GM13977 (cell line): Measurements from ENCODE around the gene EHD1.
A peak's percentile ranks its signal among the peaks of the same experiment; 100 is the strongest.

ENCODE experiments used
- DNase-seq: peaks from one replicate; pipeline ENCODE4 v3.0.0; 2012; ENCODE audit warnings: low spot score
- in situ Hi-C: fragments of 300-500 bp; cut with MboI; formaldehyde crosslinking; loops from one replicate; pipeline ENCODE4 v1.12.0; 2022; ENCODE audit warnings: low sequenced_read_pairs, low pct_unique_long_range_greater_than_20kb, mixed read lengths, inconsistent platforms; ENCODE audit not compliant: unreplicated experiment
- TF ChIP-seq, protein P1 (sequence below): IDR thresholded peaks from 2 replicates; pipeline ENCODE4 v1.5.1; 2012; ENCODE audit warnings: mild to moderate bottlenecking, control low read depth; ENCODE audit not compliant: insufficient read depth; ENCODE audit errors: extremely low read depth, missing control alignments

EHD1 gene

DNA sequence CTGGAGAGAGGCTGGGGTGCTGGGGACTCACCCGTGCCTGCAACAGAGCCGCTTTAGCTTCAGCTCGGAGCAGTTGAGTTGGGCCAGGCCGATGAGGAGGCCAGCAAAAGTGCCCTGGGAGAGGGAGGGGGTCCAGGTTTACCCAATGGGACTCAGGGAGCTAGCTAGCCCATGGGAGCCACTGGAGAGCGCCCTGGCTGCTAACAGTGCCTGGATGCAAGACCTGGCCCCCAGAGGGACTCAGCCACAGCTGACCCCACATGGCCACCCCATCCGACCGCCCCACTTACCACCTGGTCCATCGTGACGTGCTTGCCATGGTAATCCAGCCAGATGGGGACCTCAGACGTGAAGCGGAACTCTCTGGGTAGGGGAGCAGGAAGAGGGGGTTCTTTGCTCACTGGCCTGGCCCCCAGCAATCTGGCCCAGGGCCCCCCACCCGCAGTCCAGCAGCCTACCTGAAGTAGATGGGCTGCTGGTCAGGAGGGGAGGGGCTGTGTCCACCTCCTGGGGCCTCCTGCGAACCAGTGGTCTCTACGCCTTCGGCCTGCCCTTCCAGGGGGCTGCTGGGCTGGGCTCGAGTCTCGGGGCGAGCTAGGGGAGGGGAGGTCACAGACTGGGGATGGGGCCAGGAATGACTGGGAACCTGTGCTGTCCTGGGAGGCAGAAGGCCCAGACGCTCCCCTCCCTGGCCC is 19.1 kb upstream of the EHD1 start:
- TF ChIP-seq, protein P1, sequence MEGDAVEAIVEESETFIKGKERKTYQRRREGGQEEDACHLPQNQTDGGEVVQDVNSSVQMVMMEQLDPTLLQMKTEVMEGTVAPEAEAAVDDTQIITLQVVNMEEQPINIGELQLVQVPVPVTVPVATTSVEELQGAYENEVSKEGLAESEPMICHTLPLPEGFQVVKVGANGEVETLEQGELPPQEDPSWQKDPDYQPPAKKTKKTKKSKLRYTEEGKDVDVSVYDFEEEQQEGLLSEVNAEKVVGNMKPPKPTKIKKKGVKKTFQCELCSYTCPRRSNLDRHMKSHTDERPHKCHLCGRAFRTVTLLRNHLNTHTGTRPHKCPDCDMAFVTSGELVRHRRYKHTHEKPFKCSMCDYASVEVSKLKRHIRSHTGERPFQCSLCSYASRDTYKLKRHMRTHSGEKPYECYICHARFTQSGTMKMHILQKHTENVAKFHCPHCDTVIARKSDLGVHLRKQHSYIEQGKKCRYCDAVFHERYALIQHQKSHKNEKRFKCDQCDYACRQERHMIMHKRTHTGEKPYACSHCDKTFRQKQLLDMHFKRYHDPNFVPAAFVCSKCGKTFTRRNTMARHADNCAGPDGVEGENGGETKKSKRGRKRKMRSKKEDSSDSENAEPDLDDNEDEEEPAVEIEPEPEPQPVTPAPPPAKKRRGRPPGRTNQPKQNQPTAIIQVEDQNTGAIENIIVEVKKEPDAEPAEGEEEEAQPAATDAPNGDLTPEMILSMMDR, result no peak
- in situ Hi-C loops, result no loop called here
- DNase-seq, result no peak

GRCh38 chr11:64896448-64897022 is 18.1 kb upstream of the EHD1 start:
- no peak for DNase-seq
- TF ChIP-seq, protein P1, result no peak
- in situ Hi-C loops, result no loop called here

DNA sequence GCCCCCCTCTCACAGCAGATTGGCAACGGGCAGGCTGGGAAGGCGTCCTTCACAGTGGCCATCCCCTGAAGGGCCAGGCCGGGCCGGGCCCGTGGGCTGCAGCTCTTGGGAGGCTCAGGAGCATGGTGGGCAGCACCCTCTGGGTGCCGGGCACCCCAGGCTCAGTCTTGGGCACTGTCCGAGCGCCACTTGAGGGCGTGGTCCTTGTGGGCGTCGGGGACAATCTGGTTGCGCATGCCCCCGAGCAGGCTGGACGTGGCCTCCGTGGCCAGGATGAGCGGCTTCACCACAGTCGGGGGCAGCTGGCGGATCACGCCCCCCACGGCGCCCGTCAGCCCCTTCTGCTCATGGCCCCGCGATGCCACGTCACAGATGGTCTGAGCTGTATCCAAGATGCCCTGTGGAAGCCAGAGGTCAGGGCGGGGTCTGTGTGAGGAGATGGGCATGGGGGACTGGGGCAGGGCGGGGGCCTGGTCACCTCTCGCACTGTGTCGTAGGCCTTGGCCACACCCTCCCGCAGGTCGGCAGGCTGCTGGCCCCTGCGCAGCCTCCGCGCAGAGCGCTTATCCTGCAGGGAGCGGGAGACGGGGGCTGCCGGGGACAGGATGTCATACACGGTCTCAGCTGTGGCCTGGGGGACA is 16.5 kb upstream of the EHD1 start:
- DNase-seq, result no peak
- TF ChIP-seq, protein P1, result no peak
- in situ Hi-C loops, result loop anchor here (5.0 kb wide), 1 partner anchor 48 kb away; no protein-coding TSS in a partner anchor

- DNase-seq, result peak; percentile 92
- in situ Hi-C loops, result loop anchor here (5.0 kb wide), 1 partner anchor 47 kb away; no protein-coding TSS in a partner anchor
- TF ChIP-seq, protein P1, result peak; percentile 97
Observed at GRCh38 chr11:64894070-64894811, 15.8 kb upstream of the EHD1 start.

DNA sequence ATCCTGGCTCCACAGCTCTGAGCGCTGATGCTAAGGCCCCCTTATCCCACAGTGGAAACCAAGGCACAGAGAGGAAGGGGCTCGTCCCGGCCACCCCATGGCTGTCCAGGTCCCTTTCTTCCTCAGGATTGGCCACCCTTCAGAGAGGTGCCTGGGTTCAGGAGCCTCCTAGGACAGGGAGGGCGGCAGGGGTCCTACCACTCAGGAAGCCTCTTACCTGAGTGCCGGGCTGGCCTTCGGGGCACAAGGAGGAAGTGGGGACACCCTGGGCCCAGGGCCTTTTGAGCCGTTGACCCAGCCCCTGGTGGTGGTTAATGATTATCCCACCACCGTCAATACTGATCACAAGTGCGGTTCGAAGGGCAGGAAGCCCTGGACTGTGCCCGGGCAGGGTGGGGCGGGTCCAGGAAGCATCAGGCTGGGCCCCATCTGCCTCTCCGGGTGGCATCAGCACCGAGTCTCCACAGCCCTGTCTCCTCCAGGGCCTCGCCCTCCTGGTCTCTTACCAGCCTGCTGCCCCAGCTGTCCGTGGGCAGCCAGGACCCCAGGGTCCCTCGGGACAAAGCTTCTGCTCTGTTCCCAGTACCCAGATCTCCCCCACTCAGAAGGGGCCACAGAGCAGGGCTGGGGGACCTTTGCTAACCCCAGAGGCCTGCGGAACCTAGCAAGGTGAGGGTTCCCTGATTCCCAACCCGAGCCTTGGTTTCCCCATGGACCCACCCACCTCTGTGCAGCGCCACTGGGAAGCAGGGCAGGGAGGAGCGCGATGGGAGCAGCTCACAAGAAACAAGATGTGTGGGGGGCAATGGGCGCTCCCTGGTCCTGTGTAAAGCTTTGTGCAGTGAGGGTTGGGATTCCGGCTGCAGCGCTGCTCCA is 15.0 kb upstream of the EHD1 start:
- TF ChIP-seq, protein P1, result peak; percentile 2
- DNase-seq, result no peak
- in situ Hi-C loops, result loop anchor here (5.0 kb wide), 1 partner anchor 46 kb away; no protein-coding TSS in a partner anchor
